ENCODE data around the gene SLC22A7.
"Not testable (repeated sequence)": the region's sequence is repeated elsewhere in the genome, so short reads cannot be mapped to it uniquely, and the experiment has no call there.

DNA sequence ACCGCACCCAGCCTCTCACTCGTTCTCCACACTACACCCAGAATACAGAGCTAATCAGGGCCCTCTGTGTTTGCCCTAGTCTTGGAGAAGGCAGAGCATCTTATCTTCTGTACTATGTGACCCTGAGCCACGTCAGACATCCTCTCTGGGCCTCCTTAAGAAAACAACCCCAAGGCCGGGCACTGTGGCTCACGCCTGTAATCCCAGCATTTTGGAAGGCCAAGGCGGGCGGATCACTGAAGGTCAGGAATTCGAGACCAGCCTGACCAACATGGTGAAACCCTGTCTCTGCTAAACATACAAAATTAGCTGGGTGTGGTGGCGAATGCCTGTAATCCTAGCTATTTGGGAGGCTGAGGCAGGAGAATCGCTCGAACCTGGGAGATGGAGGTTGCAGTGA is 4.9 kb downstream of the SLC22A7 start:
- TF ChIP-seq, protein P1, sequence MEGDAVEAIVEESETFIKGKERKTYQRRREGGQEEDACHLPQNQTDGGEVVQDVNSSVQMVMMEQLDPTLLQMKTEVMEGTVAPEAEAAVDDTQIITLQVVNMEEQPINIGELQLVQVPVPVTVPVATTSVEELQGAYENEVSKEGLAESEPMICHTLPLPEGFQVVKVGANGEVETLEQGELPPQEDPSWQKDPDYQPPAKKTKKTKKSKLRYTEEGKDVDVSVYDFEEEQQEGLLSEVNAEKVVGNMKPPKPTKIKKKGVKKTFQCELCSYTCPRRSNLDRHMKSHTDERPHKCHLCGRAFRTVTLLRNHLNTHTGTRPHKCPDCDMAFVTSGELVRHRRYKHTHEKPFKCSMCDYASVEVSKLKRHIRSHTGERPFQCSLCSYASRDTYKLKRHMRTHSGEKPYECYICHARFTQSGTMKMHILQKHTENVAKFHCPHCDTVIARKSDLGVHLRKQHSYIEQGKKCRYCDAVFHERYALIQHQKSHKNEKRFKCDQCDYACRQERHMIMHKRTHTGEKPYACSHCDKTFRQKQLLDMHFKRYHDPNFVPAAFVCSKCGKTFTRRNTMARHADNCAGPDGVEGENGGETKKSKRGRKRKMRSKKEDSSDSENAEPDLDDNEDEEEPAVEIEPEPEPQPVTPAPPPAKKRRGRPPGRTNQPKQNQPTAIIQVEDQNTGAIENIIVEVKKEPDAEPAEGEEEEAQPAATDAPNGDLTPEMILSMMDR (IDR thresholded peaks at IDR 0.05; ENCODE audit: poor library complexity, severe bottlenecking) = not testable (repeated sequence)
- not testable (repeated sequence) for TF ChIP-seq EZH2 (IDR thresholded peaks at IDR 0.05; ENCODE audit: borderline replicate concordance, insufficient read depth, low read length, poor library complexity, severe bottlenecking); MXI1 (conservative IDR thresholded peaks at IDR 0.05; ENCODE audit: poor library complexity, severe bottlenecking); POLR2AphosphoS5 (IDR thresholded peaks at IDR 0.05)

All from neural cell (in vitro differentiated cells).